Left forelimb (tissue), 1 donor: ENCODE measurements around the gene ZBTB7C.

ENCODE experiments used
- DNase-seq: peaks from one replicate; pipeline ENCODE4 v3.0.0-alpha.2; 2018; ENCODE audit warnings: low spot score

Gene ZBTB7C

DNA sequence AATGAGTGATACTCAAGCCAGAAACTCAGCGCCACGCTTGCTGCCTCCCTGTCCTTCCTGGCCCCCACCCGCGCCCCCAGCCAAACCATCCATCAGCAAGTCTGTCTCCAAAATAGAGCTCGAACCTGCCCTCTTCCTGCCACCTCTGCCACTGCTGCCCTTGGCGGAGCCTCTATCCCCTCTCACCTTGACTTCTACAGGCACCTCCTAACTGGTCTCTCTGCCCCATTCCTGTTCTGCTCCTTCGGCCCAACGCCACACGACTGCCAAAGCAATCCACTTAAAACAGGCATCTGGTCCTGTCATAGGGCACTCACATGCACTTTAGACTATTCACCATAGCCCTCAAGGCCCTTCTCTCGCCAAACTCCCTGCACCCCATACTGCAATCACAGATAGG lies 268.5 kb downstream of the ZBTB7C start:
- no peak for DNase-seq

DNA sequence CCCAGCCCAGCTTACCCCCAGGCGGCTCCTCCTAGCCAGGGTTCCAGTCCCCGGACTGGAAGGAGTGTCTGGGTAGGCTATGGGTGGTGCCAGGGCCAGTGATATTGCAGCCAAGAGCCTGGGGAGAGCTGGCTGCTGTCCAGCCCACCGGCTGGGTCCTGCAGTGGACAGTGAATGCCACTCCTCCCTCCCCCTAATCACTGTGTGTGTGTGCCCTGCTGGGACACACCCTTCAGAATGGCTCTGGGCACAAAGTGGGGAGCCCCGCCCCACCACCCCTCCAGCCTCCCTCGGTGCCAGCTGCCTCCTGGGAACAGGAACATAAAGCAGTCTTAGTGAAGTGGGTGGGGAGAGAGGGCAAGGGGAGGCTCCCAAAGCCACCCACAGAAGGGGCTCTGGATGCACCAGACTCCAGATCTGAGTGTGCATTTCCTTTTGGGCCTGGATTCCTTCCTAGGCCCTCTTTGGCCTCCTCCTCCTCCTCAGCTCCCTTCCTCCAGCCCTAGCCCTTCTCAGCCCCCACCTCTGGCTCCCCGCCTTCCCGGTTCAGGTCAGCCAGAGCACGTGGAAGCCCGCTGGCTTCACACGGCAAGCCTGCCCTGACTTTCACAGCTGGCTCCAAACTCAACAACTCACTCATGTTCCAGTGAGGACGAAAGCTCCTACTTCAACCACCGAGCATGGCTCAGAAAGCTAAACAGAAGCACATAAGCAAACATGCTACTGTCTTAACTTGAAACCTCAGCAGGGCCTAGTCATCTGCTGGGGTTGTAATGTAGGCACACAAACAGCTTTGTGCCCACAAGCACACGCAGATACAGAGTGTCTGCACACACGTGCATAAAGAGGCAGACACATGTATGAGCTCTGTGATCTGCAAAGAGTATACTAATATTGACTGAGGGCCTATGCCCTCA lies 269.5 kb downstream of the ZBTB7C start:
- DNase-seq, result no peak

DNA sequence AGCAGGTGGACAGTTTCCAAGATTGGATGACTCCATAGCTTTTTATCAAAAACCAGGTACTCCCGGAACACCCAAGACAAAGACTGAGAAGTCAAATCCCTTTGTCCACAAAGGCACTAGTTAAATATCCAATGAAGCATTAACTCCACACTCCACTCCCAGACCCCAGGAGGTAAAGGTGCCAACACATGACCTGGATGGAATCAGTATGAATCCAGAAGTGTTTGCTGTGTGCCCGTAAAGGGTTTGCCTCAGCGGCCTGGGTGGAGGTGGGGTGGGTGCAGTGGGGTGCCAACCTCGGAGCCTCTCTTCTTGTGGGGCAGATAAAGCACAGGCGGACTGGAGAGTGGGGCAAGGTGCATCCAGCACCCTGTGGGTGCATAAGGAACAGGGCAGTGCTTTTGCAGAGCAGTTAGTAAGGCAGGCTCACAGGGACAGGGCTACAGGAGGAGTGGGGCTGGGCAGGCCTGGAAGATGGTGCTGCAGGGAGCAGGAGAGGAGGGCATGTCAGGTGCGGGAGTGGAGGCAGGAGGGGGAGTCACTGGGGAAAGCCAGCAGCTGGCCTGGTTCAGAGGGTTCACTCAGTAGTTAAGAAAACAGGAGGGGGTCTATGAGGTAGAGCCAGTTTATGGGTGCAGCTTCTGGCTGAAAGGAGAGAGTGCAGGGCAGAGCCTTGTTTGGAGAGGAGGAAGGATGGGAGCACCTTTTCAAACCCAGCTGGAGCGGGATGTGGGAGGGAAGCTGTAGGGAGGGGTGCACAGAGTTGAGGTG lies 270.3 kb downstream of the ZBTB7C start:
- no peak for DNase-seq

DNA sequence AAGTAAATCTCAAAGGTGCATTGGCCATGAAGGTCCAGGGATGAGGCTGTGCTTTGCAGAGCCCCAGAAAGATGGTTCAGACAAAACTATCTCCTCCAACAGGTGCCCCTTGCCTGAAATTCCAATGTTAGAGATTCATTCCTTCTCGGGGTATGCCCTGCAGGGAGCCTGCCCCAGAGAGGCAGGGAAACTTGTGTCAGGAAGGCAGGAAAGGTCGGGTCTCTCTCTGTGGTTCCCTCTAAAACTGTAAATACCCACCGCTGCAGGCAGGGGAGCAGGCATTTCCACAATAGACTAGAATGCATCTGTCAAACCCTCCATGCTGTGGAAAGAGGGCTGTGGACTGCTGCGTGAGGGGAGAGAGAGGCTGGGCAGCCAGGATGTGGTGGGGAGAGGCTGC lies 271.0 kb downstream of the ZBTB7C start:
- no peak for DNase-seq

DNA sequence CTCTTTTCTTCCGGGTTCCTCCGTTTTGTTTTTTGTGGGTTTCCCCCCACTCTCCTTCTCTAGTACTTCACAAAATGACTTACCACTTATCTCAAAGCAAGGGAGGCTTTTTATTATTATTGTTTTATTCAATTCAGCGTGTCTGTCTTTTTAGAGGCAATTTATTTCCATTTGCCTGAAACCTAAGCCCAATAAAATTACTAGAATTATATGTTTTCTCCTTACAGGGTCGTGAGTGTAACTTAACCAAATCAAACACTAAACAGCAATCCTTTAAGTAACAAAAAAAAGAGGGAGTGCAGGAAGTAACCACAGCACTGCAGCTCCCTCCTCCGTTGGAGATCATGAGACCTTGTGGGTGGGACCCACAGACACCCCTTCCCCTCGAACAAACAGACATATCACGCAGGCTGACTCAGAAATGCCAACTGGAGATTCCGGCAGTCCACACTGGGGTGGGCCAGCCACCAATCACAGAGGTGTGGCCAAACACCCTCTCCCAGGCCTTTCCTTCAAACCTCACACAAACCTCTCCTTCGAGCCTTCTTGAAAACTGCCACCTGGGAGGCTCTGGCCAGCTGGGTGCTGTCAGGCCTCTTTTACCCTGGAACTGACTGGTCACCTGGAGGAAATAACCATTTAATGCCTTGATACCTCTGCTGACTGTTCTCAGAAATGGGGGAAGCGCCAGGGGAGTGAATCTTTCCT lies 271.7 kb downstream of the ZBTB7C start:
- no peak for DNase-seq

DNA sequence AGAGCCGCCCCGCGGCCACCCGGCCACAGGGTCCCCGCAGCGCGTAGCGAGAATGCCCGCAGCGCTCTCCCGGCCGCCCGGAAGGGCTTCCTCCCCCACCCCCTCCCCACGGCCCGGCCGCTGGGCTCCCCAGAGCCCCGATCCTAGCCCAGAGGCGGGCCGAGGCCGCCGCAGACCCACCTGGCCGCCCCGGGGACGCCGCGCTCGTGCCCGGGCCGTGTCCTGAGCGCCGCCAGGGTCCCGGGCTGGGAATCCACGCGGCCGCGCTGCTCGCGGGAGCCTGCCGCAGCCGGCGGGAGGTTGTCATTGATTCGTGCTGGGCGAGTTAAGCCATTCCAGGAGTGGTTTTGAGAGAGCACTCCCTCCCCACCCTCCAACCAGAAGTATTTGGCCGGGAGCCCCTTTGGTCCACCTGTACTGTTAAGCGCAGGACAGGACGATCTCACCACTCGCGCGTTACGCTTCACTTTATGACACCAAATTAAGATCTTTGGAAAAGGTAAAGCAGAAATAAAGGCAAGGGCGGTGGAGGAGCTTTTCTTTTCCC lies 272.3 kb downstream of the ZBTB7C start:
- DNase-seq, result no peak

DNA sequence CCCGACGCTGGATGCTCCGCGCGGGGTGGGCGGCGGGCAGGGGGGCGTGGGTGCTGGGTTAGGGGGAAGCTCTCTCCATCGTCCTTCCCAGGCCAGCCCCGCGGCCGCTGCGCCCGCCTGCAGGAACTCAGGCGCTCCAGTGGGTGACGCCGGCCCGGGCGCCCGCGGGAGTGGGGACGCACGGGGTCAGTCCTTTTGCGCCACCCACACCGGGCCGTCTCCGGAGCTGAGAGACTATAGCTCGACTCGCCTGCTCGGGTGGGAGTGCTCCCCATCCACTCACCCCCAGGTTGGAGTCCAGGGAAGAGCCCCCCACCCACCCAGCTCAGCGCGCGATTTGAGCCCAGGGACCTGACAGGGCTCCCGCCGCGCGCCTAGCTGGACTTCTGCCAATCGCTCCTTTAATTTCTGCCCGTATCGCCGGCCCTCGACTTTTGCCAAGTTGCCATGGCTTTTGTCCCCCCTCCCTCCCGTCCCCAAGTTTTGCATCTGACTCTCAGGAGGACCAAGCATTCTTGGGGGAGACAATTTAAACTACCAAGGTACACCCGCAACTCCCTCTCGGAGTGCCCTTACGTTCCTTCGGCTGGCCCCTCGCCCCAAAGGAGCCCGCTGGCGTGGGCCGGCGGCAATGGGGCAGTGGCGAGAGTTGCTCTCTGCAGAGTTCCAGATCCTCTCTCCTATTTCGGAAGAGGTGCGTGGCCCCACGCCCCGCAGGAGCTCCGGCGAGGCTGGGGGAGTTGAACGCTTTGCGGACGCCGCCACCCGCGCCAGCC lies 272.9 kb downstream of the ZBTB7C start:
- DNase-seq, result no peak

DNA sequence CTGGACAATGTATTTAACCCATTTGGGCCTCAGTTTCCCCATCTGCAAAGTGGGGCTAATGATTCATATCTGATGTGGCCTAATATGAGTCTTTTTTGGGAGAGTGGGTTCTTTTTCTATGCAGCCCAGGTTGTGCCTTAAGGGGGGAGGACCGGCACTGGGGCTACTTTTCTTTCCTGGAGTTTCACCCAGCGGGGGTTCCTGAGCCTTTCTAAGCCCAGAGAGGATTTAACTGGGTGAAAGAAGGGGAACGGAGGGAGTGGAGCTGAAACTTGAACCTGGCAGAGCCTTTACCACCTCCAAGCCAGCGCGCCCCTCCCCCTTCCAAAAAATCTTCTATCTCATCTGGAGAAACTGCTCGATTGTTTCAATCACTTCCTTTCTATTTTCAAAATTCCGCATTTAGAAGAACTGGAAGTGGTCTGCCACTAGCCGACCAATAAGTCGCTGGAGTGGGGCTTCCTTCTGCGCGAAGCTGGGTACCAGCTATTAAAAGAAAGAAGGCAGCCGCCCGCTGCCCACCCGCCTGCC lies 273.7 kb downstream of the ZBTB7C start:
- DNase-seq, result no peak

DNA sequence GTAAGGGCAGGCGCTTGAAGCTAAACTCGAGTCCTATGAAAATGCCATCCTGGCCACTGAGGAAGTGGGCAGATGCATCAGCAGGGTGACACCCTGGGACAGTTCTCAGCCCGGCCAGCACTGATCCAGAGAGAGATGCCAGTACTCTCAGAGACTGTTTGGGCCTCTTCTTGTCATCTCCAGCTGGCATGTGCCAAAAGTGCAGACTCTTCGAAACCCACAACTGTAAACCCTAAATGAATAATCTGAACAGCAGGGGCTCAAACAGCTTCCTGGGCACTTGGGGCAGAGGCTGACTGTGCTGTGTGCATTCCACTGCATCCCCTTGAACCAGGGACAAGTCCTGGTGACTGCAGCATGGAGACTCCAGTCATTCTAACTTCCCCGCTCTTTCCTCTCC lies 274.6 kb downstream of the ZBTB7C start:
- DNase-seq, result no peak

DNA sequence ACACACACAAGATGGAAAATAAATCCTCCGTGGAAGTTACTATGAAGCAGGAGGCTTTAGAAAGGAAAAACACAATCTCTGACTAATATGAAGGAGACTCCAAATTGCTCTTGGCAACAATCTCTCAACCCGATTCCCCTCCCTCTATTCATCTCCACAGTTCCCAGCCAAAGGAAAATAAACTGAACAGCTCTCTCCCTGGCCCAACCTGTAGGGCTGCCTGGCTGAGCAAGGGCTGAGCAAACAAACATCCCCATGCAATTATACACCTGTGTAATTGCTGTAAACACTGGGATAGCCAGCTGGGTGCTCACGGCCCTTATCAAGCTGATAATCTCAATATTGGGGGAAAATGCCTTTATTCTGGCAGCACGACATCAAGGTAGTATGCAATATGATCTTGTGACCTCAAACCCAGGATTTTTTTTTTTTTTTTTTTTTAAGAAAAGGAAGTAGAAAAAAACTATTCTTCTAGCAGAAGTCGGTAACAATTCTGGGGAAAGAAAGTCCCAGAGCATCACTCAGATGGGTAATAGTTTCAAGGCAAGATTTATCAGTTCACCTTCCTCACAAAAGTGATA lies 275.4 kb downstream of the ZBTB7C start:
- no peak for DNase-seq

DNA sequence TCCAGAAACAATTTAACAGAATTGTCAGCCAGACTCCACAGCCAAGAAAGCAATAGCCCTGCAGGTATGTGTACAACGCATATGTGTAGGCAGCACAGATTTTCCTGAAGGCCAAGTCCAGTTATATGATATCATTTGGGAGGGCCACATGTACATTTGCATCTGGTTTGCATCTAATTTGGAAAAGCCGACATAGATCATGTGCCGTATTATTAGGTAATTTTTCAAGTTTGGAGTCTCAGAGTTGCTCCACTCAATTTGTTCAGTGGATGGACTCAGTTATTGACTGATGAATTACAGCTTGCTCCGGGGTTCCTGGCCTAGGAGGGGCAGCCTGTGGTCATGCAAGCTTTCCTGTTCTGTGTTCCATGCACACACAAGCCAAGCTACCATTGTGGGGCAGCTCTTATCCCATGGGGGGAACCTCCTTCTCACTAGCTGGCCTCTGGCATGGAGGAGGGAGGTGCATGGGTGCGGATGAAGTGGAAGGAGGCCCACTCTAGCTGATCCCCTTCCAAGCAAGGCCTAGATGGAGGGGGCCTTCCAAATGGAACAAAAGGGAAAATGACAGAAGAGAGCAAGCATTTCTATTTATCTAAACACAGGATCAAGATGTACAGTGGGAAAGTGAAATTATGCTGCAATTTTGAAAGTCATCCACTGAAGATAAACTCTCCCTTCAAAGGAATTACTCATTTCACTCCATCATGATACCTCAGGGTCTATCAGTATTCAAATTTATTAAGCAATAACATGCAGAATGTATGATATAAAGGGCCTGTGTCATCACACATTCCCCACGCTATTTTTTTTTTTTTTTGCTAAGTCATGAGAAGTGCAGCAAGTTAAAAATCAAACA lies 276.2 kb downstream of the ZBTB7C start:
- no peak for DNase-seq

DNA sequence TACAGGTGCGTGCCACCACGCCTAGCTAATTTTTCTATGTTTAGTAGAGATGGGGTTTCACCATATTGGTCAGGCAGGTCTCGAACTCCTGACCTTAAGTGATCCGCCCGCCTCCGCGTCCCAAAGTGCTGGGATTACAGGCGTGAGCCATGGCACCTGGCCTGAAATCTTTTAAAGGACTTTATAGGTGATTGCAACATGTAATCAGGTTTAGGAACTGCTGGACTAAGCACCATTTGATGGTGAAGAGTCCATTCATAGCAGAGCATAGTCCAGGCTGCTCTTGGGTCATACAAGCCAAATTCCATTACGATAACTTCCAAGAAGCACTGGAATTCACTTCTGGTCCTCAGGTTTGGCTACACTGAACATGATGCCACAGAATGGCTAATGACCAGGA lies 278.1 kb downstream of the ZBTB7C start:
- no peak for DNase-seq

DNA sequence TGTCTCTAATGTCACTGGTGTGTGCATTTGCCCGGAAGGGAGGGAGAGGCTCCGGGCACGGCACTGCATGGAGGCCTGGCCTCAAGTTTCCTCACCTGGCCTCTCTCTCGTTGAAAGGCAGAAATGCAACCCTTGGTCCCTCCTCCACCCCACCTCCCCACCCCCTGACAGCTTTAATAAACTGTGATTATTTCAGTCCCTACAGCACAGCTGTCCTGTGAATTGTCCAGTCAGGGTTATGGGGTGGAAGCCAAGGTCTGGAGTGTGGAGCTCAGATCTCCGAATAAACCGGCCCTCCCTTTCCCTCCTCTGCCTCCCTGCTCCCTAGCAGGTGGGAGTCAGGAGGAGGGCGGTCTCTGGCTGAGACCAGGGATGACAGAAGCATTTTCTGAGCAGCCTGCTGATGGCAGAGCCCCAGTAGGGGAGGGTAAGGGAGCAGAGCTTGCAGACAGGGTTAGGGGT lies 279.5 kb downstream of the ZBTB7C start:
- DNase-seq, result no peak

DNA sequence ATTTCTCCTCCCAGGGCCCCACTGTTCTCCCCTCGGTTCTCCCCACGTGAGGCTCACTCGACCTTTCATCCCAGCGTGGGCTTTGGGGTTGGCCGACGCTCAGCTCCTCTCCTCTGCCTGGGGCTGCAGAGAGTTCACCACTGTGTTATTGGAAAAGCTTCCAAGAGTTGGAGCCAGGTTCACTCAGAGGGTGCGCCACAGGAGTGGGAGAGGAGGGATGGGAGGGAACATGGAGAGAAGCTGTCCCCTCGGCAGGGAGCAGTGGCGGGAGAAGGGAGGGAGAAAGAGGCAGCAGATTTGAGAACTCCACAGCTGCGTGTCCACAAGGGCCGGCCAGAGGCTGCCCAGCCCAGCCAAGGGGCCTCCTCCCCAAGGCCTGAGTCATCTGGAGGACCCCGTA lies 281.6 kb downstream of the ZBTB7C start:
- DNase-seq, result no peak

DNA sequence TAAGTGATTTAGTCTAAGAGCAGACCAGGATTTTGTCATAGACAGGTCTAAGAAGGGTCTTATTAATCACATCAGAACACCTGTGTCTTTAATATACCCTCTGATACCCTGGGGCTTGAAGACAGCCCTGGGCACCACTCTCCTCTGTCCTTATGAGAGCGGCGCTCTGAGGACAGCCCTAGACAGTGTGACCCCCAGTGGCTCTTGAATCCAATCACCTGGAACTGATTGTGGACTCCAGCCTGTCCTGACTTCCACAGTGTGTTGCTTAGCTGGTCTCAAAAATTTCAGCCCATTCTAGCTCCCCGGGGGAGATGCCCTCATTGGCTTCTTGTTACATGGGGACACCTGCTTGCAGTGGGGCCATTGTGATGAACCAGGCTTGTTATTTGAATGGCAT lies 282.9 kb downstream of the ZBTB7C start:
- DNase-seq, result no peak

DNA sequence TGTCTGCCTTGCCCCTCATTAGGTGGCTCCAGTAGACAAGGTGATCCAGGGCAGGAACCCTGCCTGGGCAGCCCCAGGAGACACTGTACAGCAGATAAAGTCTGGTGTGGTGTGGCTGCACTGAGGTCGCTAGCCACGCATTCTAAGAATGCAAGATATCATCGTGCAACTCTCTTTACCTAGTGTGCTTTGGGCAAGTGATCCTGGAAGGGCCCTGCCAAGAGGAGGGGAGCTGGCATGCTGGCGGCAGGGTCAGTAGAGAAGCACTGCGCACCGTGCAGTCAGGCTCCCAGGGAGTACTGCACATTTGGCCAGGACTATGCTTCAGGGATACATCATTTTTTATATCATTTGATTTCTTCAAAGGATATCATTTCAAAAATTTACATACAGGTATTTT lies 283.5 kb downstream of the ZBTB7C start:
- DNase-seq, result no peak

DNA sequence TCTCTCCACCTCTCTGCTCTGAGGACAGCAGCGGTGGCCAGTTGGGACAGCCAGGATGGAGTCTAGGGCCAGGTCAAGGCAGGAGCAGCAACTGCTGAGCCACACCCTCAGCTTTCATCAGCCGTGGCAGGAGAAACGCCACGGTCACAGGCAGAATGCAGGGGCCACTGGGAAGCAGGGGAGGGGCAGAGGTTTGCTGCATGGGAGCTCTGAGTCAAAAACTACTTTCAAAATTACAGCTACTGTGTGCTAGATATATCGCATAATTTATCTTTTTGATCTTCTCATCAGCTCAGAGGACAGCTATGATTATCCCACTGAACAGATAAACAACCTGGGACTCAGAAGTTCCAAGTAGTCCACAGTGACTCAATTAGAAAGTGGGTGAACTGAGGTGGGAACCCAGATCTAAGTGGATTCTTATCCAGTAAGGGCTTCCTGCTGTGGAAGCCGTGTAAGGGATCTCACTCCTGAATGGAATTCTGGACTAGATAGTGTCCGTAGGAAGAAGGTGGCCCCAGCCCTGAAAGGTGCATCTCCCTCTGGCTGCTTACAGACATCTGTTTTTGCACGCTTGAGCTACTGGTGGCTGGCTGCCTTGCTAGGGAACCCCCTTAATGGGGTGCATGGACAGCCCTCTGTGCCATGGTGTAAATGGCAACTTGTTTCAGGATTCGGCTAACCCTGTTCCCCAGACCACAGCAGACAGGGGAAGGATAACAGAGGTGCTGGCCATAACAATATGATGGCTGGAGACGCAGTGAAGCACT lies 284.1 kb downstream of the ZBTB7C start:
- DNase-seq, result no peak

DNA sequence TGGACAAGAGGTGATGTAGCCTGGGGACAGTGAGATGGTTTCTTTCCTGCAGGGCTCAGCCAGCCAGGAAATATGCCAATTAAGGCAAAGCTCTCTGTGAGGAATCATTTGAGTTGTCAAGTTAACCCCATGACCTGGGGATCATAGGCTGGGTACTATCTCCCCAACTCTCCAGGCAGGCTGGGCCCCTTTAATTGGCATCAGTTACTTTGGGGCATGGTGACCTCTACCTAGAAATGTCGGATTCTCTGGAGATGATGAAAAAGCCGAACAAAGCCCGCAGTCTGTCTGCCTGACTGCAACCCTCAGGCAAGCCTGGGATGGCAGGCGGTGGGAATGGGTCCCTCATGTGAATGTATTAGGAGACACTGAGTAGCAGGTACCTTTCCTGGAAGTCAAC lies 285.2 kb downstream of the ZBTB7C start:
- DNase-seq, result no peak

DNA sequence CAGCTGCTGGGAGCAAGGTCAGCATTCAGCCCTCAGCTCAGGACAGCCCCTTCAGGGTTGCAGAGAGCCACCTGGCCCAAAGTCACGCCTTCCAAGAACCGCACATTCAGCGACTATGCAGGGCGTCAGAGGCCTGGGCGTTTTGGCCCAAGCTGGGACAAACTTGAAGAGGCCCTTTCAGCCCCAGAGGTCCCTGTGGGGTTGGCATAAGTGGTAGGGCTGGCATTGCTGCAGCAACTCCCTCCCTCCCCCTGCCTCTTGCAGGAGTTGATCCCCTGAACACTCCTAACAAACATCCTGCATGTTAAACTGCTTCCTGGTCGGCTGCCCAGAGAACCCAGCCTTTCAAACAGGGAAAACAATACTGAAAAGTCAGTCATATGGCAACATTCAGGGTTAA lies 285.9 kb downstream of the ZBTB7C start:
- no peak for DNase-seq
